HG03139 (cell line): ENCODE measurements around the gene ZNHIT1.

Source experiments
- ATAC-seq: cut with Tn5 transposase; IDR thresholded peaks from one replicate; pipeline ENCODE4 v1.9.1; 2021; ENCODE audit not compliant: unreplicated experiment

Gene ZNHIT1

GRCh38 chr7:101217388-101218235, at the start of gene ZNHIT1, which contains the start of gene PLOD3:
ZNHIT1 (plus strand) TSS chr7:101218165; CDS start chr7:101218196, 31 bp downstream.
PLOD3 (minus strand) TSS chr7:101217581; CDS start chr7:101217274, 307 bp downstream.
- ATAC-seq: peak; percentile 51

GRCh38 chr7:101168412-101169049, 49.4 kb upstream of the ZNHIT1 start:
- ATAC-seq: no peak

GRCh38 chr7:101169110-101169837, 48.7 kb upstream of the ZNHIT1 start:
- ATAC-seq: no peak

GRCh38 chr7:101169838-101170551, 48.0 kb upstream of the ZNHIT1 start:
- no peak for ATAC-seq

GRCh38 chr7:101170617-101171441, 47.1 kb upstream of the ZNHIT1 start:
- no peak for ATAC-seq

GRCh38 chr7:101171442-101171837, 46.5 kb upstream of the ZNHIT1 start:
- no peak for ATAC-seq

- ATAC-seq: no peak
These were observed 45.7 kb upstream of the ZNHIT1 start for GRCh38 chr7:101172005-101172853.

- ATAC-seq: no peak
These were observed 44.9 kb upstream of the ZNHIT1 start for GRCh38 chr7:101172854-101173751.

- no peak for ATAC-seq
These were observed 44.2 kb upstream of the ZNHIT1 start for GRCh38 chr7:101173752-101174244.

- ATAC-seq: no peak
These were observed 43.6 kb upstream of the ZNHIT1 start for GRCh38 chr7:101174322-101174854.

- ATAC-seq: no peak
These were observed 42.3 kb upstream of the ZNHIT1 start for GRCh38 chr7:101175664-101176063.

- no peak for ATAC-seq
These were observed 40.3 kb upstream of the ZNHIT1 start for GRCh38 chr7:101177644-101178043.

GRCh38 chr7:101179117-101179516, 38.8 kb upstream of the ZNHIT1 start:
- ATAC-seq: no peak

- ATAC-seq: no peak
These were observed 38.3 kb upstream of the ZNHIT1 start for GRCh38 chr7:101179713-101180112.

- no peak for ATAC-seq
These were observed 37.7 kb upstream of the ZNHIT1 start, which contains the start of gene NAT16 for GRCh38 chr7:101180130-101180755. NAT16 (minus strand) TSS chr7:101180293; CDS start chr7:101174807, 5,486 bp downstream.

- ATAC-seq: no peak
These were observed 32.6 kb upstream of the ZNHIT1 start for GRCh38 chr7:101185258-101185839.

GRCh38 chr7:101186194-101186593, 31.8 kb upstream of the ZNHIT1 start:
- no peak for ATAC-seq
